Stomach smooth muscle (tissue), 2 donors: ENCODE results near the gene OBP2A.
"Not testable (repeated sequence)": the region's sequence is repeated elsewhere in the genome, so short reads cannot be mapped to it uniquely, and the experiment has no call there.

Source experiments
- H3K27ac ChIP-seq: one replicate; pipeline ENCODE4 v1.7.0; 2013; ENCODE audit warnings: mild to moderate bottlenecking, low read length, inconsistent platforms
- H3K27me3 ChIP-seq, 2 donors: one replicate each; pipeline ENCODE4 v1.7.0; 2013; ENCODE audit warnings: low read length in 2 of 2; ENCODE audit not compliant: insufficient read depth in 2 of 2, control insufficient read depth in 1 of 2
- H3K36me3 ChIP-seq, 2 donors: one replicate each; pipeline ENCODE4 v1.7.0; 2013; ENCODE audit warnings: low read length in 2 of 2; ENCODE audit not compliant: control insufficient read depth in 2 of 2, insufficient read depth in 2 of 2
- H3K4me1 ChIP-seq: one replicate; pipeline ENCODE4 v1.7.0; 2013; ENCODE audit warnings: low read length; ENCODE audit not compliant: control insufficient read depth, insufficient read depth
- H3K4me3 ChIP-seq, 2 donors: one replicate each; pipeline ENCODE4 v1.7.0; 2013; ENCODE audit warnings: low read length in 2 of 2
- H3K9ac ChIP-seq, 2 donors: one replicate each; pipeline ENCODE4 v1.7.0; 2013; ENCODE audit warnings: low read length in 2 of 2, mild to moderate bottlenecking in 1 of 2
- H3K9me3 ChIP-seq, 2 donors: one replicate each; pipeline ENCODE4 v1.7.0; 2013; ENCODE audit warnings: low read length in 2 of 2; ENCODE audit not compliant: control insufficient read depth in 2 of 2
- donor health status: healthy.
- donor health status: Pancreatic carcinoma.

The OBP2A gene

GRCh38 chr9:135547756-135548736 is 2.1 kb downstream of the OBP2A start:
- H3K4me1 ChIP-seq = no peaks in the 10 kb centered on the region
- no peaks in the 10 kb centered on the region for H3K36me3 ChIP-seq
- H3K9me3 ChIP-seq = no peaks in the 10 kb centered on the region
- no peak overlapping the region for H3K27ac ChIP-seq
- no peak overlapping the region for H3K9ac ChIP-seq
- no peak overlapping the region for H3K4me3 ChIP-seq
- peaks cover 0 to 6% of the 10 kb centered on the region in 2 donors for H3K27me3 ChIP-seq

DNA sequence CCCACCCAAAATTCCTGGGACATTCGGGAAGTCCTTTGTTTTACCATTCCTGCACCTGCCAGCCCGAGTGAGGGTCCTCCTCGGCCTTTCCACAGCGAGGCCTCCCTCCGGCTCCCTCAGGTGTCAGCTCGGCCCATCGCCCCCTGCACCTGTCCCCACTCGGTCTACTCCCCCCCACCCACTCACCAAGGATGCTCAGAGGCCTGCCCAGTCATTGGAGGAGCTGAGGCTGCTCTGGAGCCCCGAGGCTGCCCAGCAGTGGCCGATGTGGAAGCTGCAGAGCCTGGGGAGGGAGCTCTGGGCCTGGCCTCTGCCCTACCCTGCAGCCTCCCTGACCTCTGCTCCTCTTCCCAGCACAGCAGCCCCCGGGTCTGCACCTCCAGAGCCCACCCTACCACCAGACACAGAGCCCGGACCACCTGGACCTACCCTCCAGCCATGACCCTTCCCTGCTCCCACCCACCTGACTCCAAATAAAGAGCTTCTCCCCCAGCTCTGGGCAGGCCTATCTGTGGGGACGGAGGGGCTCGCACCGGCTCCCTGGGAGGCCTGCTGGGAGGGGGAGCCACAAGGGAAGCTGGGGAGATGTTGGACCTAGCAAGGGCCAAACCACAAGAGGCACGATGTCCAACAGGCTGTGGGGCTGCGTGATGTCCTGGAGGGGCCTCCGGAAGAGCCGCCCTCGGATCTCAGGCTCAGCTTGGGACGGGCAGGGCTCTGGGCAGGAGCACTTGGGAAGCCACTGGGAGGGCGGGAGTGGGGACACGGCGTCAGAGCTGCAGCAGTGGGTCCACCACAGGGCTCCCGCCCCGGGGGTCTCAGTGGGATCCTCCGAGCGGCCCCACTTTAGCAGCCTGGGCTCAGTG is 3.8 kb downstream of the OBP2A start:
- not testable (repeated sequence) for H3K9ac ChIP-seq, H3K27me3 ChIP-seq, H3K9me3 ChIP-seq, H3K27ac ChIP-seq, H3K4me1 ChIP-seq, H3K36me3 ChIP-seq, H3K4me3 ChIP-seq

DNA sequence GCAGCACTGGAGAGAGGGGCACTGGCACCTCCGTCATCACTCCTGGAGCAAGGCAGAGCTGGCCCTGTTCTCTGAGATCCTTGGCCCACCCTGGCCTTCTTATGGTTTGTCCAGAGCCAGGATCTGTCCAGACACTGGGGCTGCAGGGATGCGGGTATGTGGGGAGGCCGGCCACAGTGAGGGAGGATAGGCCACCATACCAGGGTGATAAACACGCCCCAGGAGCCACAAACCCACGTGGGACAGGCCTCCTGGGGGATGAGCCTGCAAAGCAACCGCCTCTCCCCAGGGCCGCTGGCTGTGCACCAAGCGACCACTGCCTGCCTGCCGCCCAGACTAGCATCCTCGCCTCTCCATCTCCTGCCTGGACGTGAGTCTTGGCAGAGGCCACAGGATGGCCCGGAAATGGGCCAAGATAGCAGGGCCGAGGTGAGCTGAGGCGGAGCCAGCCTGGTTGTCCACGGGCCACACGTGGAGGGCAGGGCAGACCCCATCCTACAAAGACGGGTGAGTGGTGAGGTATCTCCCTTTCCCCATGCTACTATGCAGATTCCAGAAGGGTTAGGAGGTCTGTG is 4.5 kb downstream of the OBP2A start:
- Histone ChIP-seq H3K9me3 (peaks cover 3 to 5% of the 10 kb centered on the region in 2 donors), H3K4me1 (no peaks in the 10 kb centered on the region), H3K27me3 (peaks cover 0 to 4% of the 10 kb centered on the region in 2 donors), H3K9ac (no peak overlapping the region), H3K36me3 (no peaks in the 10 kb centered on the region), H3K27ac (no peak overlapping the region), H3K4me3 (no peak overlapping the region)

- H3K4me3 ChIP-seq = no peak overlapping the region
- H3K27me3 ChIP-seq = peaks cover 0 to 4% of the 10 kb centered on the region in 2 donors
- H3K36me3 ChIP-seq = no peaks in the 10 kb centered on the region
- H3K27ac ChIP-seq = no peak overlapping the region
- no peaks in the 10 kb centered on the region for H3K4me1 ChIP-seq
- H3K9ac ChIP-seq = no peak overlapping the region
- peaks cover 3 to 6% of the 10 kb centered on the region in 2 donors for H3K9me3 ChIP-seq
Observed at GRCh38 chr9:135551031-135551430, 5.1 kb downstream of the OBP2A start.

DNA sequence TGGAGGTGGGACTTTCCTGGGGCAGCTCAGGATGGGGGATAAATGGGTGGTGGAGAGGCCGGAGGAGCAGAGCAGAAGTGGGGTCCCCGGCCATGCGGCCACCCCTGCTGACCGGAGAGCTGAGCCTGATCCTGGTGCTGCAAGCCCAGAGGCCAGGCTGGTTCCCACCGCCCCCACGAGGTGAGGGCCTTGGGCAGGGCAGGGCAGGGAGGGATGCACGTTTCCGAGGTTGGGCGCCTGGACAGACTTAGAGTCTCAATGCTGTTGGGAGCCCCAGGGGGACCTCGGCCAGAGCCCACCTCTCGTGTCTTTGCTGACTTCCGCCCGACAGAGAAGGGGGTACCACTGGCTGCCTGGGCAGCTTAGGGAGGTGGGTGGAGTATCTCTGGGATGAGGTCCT is 5.5 kb downstream of the OBP2A start:
- Histone ChIP-seq H3K9me3 (peaks cover 3 to 6% of the 10 kb centered on the region in 2 donors), H3K27ac (no peak overlapping the region)

GRCh38 chr9:135552021-135552697 is 6.2 kb downstream of the OBP2A start:
- peaks cover 0 to 4% of the 10 kb centered on the region in 2 donors for H3K27me3 ChIP-seq
- H3K9ac ChIP-seq = no peak overlapping the region
- H3K4me1 ChIP-seq = no peaks in the 10 kb centered on the region
- H3K9me3 ChIP-seq = peaks cover 3 to 6% of the 10 kb centered on the region in 2 donors
- no peaks in the 10 kb centered on the region for H3K36me3 ChIP-seq
- H3K4me3 ChIP-seq = no peak overlapping the region
- no peak overlapping the region for H3K27ac ChIP-seq

More for the DNA sequence above, 5.5 kb downstream of the OBP2A start:
- no peaks in the 10 kb centered on the region for H3K36me3 ChIP-seq
- H3K4me3 ChIP-seq = no peak overlapping the region
- H3K4me1 ChIP-seq = no peaks in the 10 kb centered on the region
- H3K9ac ChIP-seq = no peak overlapping the region
- H3K27me3 ChIP-seq = peaks cover 0 to 4% of the 10 kb centered on the region in 2 donors

- Histone ChIP-seq H3K4me3 (no peak overlapping the region), H3K9me3 (peaks cover 3 to 6% of the 10 kb centered on the region in 2 donors), H3K27ac (no peak overlapping the region), H3K4me1 (no peaks in the 10 kb centered on the region), H3K36me3 (no peaks in the 10 kb centered on the region), H3K9ac (no peak overlapping the region), H3K27me3 (peaks cover 0 to 4% of the 10 kb centered on the region in 2 donors)
Observed at GRCh38 chr9:135552698-135553171, 6.8 kb downstream of the OBP2A start.

GRCh38 chr9:135554718-135555117 is 8.8 kb downstream of the OBP2A start:
- H3K36me3 ChIP-seq = no peaks in the 10 kb centered on the region
- no peak overlapping the region for H3K4me3 ChIP-seq
- H3K9me3 ChIP-seq = peaks cover 3 to 6% of the 10 kb centered on the region in 2 donors
- H3K27ac ChIP-seq = no peak overlapping the region
- no peak overlapping the region for H3K9ac ChIP-seq
- peaks cover 0 to 7% of the 10 kb centered on the region in 2 donors for H3K27me3 ChIP-seq
- H3K4me1 ChIP-seq = no peaks in the 10 kb centered on the region

DNA sequence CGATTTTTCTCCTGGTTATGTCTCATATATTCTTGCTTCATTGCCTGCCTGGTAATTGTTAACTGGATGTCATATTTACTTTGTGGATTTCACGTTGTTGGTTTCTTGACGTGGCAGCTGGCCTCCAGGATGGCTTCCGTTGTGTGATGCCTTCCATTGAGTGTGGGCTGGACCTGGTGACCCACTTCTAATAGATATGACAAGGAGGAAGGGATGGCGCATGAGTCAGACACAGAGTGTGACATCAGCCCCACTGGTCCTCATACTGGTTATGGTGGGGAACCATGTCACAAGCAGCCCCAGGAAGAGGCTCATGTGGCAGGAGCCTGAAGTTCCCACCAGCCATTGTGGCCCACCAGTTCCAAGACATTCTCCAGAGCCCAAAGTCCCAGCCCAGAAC is 9.3 kb downstream of the OBP2A start:
- Histone ChIP-seq H3K27me3 (peaks cover 0 to 7% of the 10 kb centered on the region in 2 donors), H3K4me1 (no peaks in the 10 kb centered on the region), H3K27ac (no peak overlapping the region), H3K4me3 (no peak overlapping the region), H3K9ac (no peak overlapping the region), H3K36me3 (no peaks in the 10 kb centered on the region), H3K9me3 (peaks cover 3 to 6% of the 10 kb centered on the region in 2 donors)

GRCh38 chr9:135555910-135556309 is 10.0 kb downstream of the OBP2A start:
- H3K4me1 ChIP-seq = no peaks in the 10 kb centered on the region
- H3K9me3 ChIP-seq = peaks cover 3 to 6% of the 10 kb centered on the region in 2 donors
- no peak overlapping the region for H3K4me3 ChIP-seq
- H3K27ac ChIP-seq = no peak overlapping the region
- H3K27me3 ChIP-seq = peaks cover 0 to 8% of the 10 kb centered on the region in 2 donors
- no peak overlapping the region for H3K9ac ChIP-seq
- no peaks in the 10 kb centered on the region for H3K36me3 ChIP-seq
